GM19239 (cell line): ENCODE measurements around the gene ZNF385C.

ENCODE experiments used
- DNase-seq: peaks from one replicate; pipeline ENCODE4 v3.0.0; 2011; ENCODE audit warnings: low spot score; ENCODE audit not compliant: insufficient read length
- FAIRE-seq: peaks from 2 replicates; lab custom pipeline; 2011; peaks lifted over from hg19 to GRCh38; lab: Jason Lieb, UNC

The ZNF385C gene

DNA sequence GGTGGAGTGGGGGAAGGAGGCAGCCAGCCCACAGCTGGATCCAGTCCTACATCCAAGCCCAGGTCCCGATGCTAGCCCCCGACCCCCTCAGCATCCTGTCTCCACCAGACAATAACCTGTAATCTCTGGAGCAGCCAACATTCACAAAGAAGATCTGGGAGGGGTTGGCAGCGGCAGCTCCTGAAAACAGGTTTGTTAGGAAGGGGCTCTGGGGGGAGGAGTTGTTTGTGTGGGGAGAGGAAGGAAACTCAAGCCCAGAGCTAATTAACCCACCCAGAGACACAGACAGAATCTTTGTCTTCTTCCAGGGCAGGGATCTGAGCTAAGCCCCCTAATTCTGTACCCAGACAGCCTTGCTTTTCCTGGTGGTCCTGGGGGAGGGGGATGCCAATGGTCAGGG is 43.2 kb downstream of the ZNF385C start:
- DNase-seq (no peak), FAIRE-seq (no peak)

DNA sequence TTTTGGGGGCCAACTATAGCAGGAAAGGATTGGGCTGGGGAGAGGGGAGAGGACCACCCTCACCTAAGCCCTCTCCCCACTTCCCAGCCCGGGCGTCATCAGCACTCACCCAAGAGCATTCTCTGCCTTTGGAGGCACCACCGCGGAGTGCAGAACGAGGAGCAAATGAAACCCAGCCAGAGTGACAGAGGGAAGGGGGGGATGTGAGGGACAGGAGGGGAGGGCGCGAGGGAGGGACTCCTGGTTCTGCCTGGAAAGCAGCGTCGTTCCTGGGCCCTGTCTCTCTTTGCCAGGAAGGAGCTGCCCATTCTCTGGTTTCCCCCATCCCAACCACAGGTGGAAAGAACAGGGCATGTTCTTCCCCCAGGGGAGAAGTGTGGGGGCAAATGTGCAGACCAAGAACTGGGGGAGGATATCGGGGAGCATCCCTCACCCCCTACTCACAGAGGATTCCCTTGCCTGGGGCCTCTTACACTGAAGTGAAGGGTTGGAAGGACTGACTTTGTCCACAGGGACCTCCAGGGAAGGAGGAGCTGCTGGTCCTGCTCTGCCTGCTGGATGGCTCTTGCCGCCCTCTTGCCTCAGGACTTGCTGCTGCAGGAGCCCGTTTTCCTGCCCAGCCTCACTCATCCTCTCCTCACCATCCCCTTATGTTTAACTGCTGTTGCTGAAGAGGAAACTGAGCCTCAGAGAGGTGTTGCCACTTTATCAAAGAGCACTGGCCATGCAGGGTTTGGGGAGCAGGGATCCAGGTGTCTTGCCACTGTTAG is 44.4 kb downstream of the ZNF385C start:
- FAIRE-seq, result no peak
- no peak for DNase-seq

DNA sequence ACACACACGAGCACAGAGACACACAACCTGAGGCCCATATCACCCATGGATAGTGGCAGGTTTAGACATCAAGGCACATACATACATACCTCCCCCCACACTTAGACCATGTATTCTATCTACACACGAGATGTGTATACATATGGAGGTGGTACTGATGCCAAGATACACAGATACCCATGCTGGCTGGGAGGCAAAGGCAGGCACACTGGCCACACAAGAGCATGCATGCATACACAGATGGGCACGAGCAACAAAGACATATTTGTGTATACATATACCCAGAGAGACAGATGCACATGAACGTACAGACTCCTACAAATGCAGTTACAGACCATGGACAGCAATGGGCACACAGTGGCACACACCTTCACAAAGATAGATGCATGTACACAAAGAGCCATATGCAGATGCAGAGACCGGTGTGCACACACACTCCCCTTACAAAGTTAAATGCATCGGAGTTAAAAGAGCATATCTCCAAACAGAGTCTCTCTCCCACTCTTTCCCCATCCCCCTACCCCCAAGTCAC is 45.9 kb downstream of the ZNF385C start:
- FAIRE-seq (no peak), DNase-seq (no peak)

DNA sequence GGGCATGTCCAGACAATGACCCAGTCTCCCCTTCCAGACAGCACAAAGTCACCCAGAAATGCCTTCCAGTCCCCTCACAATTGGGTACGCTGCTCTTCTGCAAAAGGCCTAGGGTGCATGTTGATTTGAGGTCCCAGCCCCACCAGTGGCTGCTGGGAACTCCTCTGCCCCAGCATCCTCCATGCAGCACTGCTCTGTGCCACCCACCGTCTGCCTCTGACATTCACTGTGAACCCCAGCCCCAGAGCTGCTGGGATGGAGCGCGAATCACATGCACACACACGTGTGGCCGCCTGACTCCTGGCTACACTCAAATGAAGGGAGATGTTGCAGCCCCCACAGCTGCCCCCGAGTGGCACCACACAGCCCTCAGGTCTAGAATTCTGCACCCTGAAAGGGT is 46.6 kb downstream of the ZNF385C start:
- DNase-seq (no peak), FAIRE-seq (no peak)

DNA sequence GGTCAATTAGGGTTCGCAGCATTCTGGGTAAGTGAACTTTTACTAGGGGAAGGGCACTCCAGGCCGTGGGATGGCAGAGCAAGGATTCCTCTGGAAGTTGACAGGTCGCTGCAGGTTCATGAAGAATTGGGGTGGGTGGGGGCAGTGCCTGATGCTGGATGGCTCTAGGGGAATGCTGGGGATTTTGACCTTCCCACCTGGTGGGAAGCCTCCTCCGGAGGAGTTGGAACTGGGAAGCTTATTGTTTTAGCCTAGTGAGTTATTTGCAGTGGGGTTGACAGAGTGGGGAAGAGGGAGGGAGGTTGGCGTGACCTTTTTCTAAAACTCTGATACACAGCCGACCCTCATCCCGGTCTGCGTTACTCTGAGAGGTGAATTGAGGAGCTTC is 47.3 kb downstream of the ZNF385C start:
- DNase-seq (no peak), FAIRE-seq (no peak)

DNA sequence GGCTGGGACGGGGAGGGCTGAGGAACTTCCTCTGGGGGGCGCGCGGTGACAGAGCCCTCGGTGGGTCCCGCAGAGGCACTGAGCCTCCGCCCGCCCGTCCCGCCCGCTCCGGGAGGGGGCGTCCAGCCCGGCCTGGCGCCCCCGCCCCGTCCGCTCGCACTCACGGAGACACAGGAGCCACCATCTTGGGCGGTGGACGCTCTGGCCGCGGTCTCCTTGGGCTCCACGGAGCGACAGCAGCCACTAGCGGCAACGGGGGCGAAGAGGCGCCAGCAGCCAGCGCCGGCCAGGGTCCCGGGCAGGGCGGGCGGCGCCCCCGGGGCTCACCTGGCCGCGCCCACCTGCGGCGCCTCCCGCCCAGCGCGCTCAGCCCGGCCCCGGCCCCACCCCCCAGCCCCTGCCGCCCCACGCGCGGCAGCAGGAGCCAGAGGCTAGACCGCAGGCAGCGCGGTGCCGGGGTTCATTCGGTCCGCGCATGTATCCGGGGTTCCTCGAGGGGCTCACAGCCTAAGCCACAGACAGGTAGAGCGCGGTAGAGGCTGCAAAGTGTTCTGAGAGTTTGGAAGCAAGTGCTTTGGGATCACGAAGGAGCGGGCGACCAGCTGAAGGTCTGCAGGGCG is 47.8 kb downstream of the ZNF385C start, which contains the start of gene C17orf113:
Gene C17orf113, minus strand, starts transcription at position 209 of the 620 bp plus-strand sequence. CDS start 7,225 bp downstream, outside the sequence.
- DNase-seq, result peak; percentile 90
- FAIRE-seq, result peak; percentile 11

DNA sequence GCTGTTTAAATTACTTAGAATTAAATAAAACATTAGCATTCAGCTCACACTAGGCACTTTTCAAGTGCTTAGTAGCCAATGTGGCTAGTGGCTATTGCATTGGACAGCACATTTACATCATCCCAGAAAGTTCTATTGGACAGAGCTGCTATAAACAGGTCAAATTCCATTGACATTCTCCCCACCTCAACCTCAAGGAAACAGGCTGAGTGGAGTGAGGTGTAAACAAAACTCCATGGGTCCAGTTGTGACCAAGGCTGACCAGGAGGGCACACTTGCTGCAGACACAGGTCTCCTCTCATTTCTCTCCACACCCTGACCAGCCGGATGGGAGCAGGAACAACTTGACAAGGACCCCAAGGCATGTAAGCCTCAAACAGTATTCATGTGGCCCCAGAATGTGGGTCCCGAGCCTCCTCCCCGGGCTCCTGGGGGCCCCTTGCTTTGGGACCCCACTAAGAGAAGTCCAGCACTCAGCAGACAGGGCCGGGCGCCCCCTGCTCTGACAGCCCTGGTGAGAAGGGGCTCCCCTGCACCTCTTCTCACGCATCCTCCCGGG is 48.4 kb downstream of the ZNF385C start:
- DNase-seq, result no peak
- peak; percentile 40 for FAIRE-seq

DNA sequence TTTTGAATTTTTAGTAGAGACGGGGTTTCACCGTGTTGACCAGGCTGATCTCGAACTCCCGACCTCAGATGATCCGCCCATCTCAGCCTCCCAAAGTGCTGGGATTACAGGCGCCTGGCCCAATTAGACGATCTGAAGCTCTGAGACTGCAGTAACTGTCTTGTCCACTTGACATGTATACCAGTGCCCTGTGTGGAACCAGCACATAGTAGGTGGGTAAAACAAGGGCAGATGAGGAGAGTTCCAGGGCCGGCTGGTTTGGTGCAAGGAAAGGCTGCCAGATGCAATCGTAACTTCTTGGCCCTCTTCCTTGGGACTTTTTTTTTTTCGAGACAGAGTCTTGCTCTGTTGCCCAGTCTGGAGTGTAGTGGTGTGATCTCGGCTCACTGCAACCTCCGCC is 50.9 kb downstream of the ZNF385C start:
- DNase-seq, result no peak
- no peak for FAIRE-seq

DNA sequence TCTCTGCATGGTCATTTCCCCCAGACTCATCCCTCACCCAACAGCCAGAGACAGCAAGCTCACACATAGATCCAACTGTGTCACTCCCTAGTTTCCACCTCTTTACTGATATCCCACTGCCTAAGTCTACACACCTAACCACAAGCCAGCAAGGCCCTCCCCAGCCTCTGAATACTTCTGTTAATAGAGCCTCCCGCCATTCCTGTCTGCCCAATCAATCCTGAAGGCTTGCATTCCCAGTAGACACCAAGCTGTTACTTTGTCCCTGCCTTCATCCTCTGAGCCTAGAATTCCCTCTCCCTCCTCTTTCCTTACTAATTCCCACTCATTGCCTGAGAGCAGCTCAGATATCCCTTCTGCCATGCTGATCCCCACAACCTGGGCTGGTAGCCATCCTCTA is 52.6 kb downstream of the ZNF385C start:
- FAIRE-seq (no peak), DNase-seq (no peak)

DNA sequence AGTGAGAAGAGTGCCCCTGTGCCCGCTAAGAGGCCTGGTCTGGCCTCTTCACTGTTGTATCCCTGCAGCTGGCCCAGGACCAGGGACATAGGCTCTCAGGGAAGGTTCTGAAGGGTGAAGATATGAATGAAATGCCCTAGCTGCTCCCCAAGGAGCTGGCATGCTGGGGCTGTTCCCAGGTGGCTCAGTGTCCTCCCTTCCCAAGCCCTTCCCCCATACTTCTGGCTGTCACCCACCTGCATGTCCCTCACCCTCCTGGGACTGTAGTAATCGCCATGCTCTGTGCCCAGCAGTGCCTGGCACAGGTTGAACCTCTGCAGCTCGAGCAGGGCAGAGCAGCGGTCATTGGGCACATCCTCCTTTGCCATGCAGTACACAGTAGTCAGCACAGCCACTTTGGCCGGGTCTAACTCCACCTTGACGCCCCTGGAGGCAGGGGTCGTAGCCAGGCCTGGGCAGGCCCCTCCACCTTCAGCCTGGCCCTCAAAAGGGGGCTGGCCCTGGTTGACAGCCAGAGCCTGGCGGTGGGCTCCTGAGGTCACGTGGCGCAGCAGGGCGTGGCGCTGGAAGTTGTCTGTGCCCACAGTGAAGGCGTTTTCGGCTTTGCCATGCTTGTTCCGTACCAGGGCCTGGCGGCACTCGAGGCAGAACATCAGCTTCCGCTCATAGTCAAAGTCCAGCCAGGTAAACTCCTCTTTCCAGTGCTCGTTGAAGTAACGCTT is 55.5 kb downstream of the ZNF385C start:
- DNase-seq (no peak), FAIRE-seq (no peak)

DNA sequence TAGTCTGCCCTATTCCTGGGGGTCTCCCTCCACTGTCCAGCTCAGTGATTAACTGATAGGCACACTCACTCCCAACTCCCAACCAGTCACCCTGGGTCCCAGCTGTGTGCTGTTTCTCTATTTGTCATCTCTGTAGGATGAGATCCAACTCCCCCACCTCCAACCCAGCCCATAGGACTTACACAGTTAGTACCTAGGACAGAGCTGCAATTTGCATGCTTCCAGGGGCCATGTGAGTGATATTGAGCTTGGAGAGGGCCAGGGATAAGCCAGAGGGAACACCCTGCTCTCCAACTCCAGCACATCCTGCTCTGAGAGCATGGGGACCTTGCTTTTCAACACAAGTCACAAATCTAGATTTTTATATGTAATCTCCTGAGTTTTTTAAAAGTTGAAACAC is 56.7 kb downstream of the ZNF385C start:
- FAIRE-seq (no peak), DNase-seq (no peak)

DNA sequence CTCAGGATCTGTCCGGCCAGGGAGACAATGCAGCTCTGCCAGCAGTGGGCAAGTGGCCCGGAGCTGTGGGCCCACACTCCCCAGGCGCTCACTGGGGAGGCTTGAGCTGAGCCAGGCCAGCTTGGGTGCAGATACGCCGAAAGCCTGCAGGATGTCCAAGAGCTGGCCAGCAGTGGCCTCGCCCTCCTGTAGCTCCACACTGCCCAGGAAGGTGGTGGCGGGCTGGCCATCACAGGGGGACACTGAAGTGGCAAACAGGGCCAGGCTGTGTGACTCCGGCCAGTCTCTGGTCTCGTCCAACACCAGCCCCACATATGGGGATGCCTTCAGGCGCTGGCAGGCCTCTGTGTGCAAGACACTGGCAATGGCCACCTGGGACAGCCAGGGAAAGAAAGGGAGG is 57.5 kb downstream of the ZNF385C start:
- no peak for DNase-seq
- no peak for FAIRE-seq

DNA sequence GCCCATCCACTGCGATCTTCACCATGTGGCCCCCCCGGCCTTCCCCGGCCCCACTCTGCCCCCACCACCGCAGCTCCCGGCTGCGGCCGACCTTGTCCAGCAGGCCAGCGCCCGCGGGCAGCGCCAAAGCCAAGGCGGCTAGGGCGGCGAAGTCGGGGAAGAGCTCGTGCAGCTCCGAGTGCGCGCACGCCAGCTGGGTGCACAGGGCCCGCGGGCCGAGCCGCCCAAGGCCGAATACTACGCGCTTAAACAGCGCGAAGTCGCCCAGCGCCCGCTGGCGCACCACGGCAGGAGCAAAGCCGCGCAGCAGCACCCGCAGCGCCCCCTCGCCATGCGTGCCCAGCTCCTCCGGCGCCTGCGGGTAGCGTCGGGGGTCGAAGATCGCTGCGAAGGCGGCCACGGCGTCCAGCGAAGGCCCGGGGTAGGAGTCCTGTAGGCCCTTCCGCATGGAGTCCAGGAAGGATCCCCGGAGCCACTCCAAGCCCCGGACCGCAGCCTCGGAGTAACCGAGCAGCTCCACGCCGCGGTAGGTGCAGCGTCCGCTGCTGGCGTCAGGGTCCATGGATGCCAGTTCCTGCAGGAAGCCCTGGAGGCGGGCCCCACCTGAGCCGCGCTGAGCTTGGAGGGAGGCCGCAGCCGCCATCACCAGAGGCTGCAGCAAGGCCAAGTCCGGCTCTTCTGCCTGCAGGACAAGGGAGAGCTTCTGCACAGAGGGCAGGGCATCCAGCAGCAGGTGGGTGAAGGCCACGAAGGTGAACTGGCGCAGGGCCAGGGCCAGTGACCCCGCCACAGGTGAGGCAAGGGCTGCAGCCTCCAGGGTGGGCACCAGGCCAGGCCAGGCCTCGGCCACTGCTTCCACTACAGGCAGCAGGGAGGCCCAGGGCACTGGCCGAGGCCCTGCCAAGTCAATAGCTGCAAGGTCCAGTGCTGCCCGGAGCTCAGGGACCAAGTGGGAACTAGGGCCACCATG is 58.2 kb downstream of the ZNF385C start:
- no peak for DNase-seq
- FAIRE-seq, result no peak

DNA sequence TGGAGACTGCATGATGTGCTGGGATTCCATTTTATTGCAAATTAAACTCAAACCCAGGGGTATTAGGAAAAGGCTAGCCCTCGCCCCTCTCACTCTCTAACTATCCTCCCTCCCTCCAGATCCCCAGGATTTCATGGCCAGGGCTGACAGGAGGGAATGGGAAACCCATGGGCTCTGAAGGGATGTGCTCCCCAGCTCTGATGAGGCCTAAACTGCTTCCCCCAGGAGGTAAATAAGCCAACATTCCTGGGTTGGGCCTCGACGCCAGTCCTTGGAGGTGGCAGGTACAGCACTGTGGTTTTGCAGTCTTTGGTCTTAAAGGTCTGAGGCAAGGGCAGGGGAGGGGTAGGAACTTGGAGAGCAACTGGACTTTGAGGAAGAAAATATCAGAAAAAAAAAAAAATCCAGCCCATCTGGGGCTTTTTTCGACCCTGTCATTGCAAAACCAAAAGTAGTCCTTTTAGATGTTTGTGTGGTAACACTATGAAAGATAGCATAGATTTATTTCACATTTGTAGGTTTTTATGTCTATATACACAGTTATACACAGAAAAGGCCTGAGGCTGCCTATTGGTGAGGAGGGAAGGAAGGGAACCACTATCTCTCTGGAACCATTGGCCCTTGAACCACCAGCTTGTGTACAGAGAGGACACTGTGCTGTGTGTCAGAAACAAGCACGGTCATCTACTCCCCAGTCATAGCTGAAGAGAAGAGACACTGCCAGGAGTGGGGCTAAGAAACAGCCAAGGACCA is 59.9 kb downstream of the ZNF385C start:
- DNase-seq (no peak), FAIRE-seq (no peak)

DNA sequence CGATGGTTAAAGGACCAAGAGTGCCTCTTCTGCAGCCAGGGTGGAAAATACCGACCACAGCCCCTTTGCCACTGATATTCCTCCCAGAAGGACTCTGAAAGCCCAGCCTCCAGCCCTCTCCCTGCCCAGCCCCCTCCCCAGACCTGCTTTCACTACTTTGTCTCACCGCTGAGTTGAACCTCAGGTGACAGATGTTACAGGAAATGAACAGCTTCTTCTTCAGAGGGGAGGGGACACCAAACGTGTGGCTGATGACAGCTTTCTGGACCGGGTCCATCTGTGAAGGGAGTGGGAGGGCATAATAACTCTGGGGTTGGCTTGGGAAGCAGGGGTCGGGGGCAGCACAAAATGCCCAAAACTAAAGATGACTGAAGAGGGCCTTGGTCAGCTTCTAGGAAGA is 64.2 kb downstream of the ZNF385C start:
- no peak for DNase-seq
- no peak for FAIRE-seq

DNA sequence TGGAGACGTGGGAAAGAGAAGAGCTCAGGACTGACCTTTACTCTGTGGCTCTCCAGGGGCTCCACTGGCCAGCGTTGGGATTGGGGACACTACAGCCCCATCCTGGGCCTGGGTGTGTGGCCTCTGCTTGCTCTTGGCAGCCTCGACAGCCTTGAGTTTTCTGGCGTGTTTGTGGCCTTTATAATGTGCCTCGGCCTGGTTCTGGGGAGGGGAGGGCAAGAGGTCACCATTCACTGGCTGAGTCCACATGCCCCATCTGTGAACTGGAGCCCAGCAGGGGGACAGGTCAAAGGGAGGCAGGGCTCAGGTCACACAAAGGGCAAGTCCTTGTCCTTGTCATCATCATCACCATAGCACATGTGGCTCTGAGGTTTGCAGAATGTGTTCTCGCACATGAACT is 66.7 kb downstream of the ZNF385C start:
- FAIRE-seq (no peak), DNase-seq (no peak)

DNA sequence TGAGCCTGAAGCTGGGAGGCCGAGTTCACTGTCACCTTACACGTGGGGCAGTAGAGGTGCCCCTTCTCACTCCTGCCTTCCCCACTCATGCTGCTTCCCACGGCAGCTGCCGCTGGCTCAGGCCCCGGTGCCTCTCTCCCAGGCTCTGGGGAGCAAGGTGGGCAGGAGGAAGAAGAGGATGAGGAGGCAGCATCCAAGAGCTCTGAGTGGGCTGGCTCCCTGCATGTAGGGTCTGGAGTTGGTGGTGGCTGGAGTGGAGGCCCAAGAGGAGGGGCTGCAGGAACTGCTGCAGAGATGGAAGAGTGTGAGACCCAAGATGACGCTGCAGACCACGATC is 69.5 kb downstream of the ZNF385C start:
- DNase-seq (no peak), FAIRE-seq (no peak)

DNA sequence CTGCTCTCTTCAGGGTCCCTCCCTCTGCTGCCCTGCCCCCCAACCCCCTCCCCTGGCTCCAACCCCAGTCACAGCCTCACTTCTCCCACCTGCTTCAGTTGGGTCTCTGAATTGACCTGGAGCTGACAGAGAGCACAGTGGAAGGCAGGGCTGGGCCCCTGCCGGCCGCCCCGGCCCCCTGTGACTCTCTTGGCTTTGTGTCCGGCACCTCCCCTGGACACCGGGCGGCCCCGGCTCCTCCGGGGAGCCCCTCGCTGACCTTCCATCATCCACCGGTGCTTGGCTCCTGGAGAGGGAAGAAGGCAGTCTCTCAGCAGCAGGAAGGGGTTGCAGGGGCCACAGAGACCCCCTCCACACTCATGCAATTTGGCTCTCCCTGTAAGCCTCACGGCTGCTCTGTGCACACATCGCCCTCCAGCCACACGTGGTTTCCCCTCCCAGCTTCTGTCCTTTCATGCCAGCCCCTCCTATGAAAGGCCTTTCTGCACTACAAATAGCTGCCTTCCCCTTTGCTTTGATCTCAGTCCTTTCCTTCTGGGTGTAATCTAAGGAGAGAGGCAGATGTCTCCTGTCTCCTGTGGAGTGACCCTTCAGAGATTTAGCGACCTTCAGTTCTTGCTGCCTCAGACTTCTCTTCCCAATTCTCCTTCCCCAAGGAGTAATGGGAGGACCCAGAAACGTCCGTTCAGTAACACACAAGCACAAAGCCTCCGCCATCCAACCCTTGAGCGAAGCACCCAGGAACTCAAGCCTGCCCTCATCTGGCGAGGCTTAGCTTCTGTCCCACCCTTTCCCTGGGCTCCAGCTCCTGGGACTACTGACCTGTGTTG is 70.1 kb downstream of the ZNF385C start:
- no peak for FAIRE-seq
- DNase-seq, result no peak
